Measurements from ENCODE around the gene TLL2.
A peak's percentile ranks its signal among the peaks of the same experiment; 100 is the strongest.
"Not testable (repeated sequence)": the region's sequence is repeated elsewhere in the genome, so short reads cannot be mapped to it uniquely, and the experiment has no call there.

Gene TLL2
- total RNA-seq, result 0.05 to 0.13 reads per million in 2 donors

DNA sequence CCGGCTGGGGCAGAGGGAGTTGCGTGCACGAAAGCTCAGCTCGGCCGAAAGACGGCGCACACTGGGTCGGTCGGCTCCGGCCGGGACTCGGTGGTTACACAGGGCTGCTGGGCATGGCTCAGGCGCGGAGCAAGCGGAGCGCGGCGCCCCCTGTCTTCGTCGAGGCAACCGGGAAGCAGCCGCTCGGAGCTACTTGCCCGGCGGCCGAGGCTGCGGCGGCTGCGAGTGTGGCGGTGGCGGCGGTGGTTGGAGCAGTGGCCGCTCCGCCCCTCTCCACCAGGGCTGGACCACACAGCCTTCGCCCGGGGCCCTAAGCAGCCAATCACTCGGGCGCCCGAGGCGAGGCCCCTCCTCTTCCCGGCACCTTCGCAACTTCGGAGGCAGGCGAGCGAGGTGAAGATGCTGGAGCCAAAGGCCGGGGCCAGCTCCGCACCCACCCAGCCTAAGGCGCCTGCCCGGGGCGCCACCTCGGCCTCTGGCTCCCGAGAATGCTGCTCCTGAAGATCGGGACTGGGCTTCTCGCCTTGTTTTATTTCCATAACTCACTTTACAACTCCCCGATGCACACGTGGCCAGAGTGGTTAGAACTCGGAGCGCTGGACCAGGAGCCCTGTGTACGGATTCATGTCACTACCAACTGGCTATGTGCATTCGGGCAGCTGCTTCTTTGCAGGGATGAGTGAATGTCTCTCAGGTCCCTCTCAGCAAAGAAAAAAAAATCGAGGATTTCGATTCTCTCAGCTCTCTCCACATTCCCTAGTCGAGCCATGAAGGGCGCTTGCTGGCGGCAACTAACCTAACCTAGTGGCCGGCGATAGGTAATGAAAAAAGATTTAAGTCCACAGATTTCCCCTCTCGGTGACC, at the start of gene TLL2:
TLL2 (minus strand) TSS at position 229 of the 864 bp plus-strand sequence. CDS start 241 bp downstream, outside the sequence.
- peak; percentile 49 for DNase-seq

DNA sequence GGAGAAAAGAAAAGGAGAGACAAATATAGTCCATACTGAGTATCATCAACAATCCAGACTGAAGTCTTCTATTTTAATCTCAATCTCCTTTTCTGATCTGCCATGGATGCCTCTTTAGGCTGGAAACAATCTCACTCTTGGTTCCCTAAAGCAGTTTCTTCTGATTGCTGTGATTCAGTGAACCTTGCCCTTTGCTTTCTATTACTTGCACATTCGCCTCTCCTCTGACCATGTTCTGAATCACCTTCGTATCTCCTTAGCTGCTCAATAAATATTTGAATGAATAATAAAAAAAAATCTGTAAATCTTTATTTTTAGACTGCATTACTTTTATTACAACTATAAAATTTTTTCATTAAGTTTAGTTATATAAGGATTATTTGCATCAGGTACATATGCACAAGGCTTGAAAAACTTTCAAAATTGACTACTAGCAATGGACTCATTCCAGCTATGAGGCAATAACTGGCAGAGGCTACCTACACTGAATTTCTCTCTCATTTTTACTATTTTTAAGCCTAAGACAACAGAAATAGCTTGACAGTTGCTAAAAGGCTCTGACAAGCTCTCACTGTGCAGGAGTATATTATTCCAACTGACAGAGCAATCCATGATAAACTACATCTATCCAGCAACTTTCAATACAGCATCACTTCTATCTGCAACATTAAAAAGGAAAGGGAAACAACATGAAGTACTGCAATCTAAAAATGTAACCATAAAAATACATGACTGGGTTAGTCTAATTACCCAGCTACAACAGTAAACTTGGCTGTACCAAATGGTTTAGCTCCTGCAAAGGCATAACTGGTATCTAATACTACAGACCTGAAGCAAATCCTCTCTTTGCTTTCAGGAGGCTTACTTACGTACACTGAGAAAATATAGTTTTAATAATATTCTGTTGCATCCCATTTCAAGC, 47.5 kb upstream of the TLL2 start:
- no peak for DNase-seq

DNA sequence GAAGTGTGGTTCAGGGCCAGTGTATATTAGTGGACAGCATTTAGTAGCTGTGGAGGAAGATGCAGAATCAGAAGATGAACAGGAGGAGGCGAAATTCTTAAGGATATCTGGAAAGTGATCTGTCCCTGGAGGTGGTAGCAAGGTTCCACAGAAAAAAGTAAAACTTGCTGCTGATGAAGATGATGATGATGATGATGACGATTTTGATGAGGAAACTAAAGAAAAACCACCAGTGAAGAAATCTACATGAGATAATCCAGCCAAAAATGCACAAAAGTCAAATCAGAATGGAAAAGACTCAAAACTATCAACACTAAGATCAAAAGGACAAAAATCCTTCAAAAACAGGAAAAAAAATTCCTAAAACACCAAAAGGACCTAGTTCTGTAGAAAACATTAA, 46.8 kb upstream of the TLL2 start:
- no peak for DNase-seq

DNA sequence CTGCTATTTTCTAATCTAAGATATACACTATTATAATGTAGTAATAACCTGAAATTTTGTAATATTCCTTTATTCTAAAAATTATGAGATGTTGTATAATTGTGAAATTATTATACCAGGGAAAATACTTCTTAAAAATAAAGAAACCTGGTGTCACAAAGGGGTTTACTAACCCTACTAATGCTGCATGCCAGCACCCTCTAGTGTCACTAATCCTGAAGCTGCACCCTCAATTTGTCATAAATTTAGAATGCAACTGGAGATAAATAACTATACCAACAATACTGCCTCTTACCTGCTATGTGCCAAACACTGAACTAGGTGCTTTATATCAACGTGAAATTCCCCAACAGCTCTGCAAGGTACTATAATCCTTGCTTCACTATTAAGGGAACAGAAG, 42.3 kb upstream of the TLL2 start:
- no peak for DNase-seq

DNA sequence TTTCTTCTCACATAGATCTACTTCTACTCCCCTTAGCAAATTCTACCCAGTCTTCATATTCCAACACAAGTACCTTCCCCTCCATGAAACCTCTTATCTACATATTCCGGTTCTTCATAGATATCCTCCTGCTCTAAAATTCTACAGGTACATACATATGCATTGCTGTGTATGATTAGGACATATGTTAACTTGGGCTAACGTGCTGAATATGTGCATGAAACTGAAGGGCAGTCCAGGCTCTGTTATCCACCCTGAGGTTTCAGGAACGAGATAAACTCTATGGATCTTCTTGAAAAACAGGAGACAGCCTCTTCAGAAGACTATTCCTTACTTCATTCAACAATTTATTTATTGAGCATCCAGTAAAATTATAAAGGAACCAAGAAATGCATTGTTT, 41.6 kb upstream of the TLL2 start:
- DNase-seq, result no peak

DNA sequence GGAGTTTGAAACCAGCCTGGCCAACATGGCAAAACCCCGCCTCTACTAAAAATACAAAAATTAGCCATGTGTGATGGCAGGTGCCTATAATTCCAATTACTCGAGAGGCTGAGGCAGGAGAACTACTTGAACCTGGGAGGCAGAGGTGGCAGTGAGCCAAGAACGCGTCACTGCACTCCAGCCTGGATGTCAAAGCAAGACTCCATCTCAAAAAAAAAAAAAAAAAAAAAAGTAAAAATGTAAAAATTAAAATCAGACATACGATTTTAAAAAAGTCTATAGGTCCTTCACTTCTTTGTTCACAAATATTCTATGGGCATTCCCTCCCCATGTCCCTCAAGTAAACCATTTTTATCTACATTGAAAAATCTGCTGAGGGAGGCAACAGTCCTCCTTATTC, 34.9 kb upstream of the TLL2 start:
- DNase-seq, result no peak

DNA sequence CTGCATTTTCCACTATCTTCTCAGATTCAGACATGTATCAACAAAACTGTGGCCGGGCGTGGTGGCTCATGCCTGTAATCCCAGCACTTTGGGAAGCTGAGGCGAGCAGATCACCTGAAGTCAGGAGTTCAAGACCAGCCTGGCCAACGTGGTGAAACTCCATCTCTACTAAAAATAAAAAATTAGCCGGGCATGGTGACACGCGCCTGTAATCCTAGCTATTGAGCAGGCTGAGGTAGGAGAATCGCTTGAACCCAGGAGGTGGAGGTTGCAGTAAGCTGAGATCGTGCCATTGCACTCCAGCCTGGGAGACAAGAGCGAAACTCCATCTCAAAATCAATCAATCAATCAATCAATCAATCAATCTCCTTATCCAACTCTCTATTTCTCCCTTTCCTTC, 31.8 kb upstream of the TLL2 start:
- DNase-seq, result not testable (repeated sequence)

DNA sequence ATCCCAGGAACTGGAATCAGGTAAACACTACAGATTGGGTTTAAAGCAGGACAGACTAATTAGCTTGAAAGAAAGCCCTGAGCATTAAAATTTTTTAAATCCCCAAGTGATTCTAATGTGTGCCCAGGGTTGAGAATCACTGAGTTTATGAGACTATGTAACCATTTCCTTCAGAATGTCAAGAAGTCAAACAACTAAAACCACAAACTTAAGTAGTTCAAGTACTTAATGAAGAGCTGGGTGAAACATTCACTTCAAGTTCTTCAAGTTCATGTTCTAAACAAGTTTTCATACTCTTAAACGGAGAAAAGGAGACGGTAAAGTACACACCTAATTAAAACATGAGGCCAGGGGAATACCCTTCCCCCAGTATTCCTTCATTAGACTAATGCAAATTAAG, 28.2 kb upstream of the TLL2 start:
- no peak for DNase-seq

DNA sequence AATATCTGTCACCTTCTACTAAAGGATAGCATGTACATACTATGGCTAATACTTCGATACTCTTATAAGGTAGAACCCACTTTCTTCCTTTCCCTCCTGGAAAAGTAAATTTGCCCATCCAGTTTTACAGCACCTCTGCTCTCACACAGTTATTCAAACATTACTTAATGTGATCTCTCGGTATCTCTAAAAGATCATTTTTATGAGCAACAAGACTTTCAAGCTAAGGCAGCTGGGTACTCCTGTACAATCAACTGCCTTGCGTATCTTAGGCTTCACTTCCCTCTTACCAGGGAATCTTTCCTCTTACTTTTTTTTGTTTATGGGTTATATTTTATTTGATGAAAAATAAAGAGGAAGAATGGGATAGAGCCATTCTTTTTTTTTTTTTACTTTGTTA, 26.5 kb upstream of the TLL2 start:
- no peak for DNase-seq

DNA sequence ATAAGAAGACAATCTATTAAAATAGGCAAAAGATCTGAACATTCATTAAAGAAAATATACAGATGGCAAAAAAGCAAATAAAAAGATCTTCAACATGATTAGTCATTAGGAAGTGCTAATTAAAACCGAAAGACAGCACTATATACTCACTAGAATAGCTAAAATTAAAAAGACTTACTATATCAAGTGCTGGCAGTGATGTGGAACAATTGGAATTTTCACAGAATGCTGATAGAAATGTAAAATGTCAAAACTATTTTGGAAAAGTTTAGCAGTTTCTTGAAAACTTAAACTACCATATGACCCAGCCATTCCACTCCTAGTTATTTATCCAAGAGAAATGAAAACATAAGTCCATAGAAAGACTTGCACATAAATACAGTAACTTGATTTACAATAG, 25.0 kb upstream of the TLL2 start:
- no peak for DNase-seq

DNA sequence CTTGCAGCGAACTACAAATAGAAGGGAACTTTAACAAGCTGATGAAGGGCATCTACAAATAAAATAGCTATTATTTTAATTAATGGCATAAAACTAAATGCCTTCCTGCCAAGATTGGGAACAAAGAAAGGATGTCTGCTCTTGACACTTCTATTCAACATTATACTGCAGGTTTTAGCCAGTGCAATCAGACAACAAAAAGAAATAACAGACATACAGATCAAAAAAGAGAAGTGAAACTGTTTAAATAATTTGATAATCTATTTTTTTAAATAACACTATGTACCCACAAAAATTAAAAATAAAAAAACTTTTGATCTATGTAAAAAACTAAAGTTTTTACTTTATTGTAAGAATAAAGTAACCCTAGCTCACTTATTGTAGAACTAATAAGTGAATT, 22.4 kb upstream of the TLL2 start:
- no peak for DNase-seq

DNA sequence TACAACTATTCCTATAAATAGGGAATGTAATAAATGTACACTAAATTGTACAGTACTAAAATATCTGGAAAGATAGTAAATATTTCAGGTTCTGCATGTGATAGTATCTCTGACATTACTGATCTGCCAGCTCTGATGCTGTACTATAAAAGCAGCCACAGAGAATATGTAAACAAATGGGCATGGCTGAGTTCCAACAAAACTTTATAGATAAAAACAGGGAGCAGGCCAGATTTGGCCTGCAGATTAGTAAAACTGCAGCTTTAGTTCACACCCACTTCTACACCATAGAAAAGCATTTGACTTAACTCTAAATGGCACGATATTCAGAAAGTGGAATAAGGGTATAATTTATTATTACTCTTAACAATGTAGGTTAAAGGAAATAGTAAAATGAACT, 18.8 kb upstream of the TLL2 start:
- no peak for DNase-seq

DNA sequence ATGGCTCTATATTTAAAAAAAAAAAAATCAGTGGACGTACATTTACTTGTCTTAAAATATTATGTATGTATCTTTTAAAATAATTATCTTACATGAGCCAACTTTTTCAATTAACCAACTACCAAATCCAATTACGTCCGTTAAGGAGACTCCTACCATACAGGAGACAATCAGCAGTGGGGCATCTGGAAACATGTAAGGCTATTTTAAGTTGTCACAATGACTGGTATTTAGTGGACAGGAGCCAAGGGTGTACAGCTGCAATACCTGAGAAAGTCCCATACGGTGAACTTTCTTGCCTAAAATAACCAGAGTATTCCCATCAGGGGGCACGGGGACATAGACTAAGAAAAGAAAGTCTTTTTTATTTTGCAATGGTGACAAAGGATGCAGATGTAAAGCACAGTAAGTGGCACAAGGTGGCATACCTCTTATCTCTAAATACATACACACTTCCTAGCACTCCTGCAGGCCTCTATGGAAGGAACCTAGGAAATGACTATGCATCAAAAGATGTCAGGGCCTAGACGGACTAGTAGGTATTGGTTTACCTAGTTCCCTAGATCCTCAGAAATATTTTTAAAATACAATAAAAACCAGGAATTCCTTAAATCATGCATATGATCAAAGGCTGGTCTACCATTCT, 16.0 kb upstream of the TLL2 start:
- DNase-seq, result no peak

DNA sequence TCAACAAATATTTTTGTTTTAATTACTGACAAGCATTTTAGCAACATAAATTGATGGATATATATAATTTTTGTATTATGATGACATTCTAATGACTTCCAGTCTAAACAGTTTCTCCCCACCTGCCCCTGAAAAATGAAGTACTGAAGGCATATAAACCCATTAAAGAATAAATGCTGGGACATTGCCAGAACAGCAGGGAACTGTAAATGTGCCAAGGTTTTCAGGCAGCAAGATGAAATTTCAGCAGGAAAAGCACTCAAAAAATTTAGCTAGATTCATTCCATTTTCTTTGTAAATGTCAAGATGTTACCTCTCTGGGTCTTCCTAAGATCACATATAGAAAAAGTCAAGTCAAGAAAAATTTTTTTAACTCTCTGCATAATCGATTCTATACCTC, 11.0 kb upstream of the TLL2 start:
- no peak for DNase-seq

DNA sequence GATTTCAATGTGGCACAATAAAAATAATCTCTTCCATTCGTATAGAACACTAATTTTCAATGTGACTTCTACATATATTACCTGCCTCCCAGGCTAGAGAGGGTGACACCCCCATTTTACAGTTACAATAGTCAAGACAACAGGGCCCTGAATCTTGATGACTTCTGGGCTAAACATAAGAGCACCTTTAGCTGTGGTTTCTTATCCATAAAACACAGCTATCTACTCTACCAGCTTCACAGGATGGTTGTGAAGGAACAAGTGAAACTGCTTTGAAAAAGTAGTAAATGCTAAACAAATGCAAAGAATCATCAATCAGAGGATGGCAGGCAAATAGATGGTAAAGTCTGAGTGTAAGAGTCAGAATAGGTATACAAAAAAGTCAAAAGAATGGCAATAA, 3.6 kb upstream of the TLL2 start:
- no peak for DNase-seq

DNA sequence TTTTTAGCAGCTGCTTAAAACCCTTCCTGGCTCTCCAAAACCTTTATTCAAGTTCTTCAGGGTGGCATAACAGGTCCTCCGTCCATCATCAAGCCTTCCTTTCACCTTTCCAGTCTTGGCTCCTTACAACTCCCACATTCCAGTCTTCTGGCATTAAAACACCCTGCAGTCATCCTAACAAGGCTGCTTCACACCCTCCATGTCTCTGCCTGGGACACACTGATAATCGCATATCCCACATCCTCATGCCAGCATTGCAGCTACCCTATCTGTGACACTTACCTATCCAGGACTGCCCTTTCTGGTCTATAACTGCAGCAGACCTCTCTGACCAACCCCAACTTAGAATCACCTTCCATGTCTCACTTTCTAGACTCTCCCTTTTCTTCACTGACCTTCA, 2.6 kb upstream of the TLL2 start:
- DNase-seq, result no peak

DNA sequence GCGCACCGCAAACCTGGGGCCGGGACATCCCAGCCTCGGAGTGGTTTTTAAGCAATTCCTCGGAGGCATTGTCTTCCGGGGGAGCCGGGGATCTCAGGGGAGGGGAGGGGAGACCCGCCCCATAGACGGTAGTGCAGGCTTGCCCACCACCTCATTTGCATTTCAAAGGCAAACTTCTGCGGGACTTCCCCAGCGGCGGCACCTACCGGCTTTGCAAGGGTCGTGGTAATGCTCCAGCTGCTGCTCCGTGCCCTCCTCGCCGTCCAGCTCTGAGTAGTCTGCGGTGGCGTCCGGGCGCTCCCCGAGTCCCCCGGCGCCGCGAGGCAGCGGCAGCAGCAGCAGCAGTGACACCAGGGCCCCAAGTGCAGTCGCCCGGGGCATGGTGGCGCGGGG, 425 bp downstream of the TLL2 start:
- DNase-seq, result peak; percentile 44

DNA sequence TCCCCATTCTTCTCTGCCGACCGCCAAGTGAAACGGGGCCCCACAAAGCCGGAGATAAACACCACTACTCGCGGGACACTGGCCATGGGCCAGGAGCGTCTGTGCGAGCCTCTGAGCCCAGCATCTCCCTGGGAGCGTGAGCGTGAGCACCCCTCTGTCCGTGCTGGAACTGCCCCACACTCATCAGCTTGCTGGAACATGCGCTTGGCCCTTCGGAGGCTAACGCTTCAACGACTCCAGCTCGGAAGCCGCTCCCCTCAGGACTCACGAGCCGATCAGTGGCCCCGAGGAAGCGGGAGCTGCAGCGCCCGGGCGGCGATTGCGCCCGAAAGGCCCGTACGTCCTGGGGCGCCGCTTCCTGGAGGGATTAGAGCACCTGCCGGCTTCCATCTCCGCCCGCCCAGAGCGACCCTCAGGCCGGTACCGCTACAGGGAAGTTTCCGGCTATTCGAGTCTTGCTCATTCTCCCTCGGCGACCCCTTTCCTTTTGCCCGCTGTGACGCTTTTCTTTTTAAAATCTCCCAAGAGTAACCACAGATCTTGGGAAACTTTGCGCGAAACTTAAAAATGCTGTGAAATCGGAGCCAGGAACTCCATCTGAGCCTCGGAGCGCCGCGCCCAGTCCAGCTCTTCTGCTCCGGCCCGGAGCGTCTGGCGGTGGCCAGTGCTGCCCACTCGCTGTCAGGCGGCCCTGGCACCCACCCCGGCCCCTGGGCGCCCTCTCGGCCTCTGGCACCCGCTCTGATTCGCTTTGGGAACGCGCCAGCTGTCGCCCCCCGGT, 1.0 kb downstream of the TLL2 start:
- DNase-seq, result no peak

DNA sequence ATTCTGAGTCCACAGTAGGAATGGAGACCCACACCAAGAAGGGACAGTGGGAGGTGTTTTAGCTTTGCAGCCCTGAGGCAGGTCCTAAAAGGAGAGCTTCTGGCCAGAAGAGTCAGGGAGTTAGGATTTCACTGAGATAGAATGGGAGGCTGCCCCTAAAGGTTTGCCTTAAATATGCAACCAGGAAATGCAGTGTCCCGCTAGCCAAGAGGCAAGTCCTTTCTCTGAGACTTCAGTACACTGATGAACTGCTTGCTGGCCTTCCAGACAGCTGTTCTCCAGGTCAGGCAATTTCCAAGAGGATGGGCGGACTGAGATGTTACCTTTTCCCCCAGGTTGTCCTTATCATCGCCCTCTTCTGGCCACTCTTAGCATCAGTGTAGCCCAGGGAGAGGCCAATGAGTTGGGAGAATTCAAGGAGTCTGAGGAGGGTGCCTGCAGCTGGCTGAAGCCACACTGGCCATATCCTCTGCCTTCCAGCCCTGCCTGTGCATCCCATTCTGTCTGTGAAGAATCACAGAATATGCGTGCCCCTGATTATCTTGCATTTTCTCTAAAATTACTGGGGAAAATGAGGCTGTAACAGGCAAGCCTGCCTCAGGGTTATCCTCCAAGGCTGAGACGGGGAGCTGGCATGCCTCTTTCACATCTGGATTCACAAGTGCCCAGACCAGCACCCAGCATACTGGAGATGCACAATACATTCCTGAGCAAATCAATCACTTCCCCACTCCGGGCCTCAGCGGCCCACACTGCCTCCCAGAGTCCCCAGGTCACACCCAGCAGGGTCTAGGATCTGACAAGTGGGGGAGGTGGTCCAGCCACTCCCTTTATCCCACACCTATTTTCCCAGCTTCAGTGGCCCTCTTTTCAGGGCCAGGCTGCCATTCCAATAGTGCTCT, 2.4 kb downstream of the TLL2 start:
- DNase-seq, result no peak

DNA sequence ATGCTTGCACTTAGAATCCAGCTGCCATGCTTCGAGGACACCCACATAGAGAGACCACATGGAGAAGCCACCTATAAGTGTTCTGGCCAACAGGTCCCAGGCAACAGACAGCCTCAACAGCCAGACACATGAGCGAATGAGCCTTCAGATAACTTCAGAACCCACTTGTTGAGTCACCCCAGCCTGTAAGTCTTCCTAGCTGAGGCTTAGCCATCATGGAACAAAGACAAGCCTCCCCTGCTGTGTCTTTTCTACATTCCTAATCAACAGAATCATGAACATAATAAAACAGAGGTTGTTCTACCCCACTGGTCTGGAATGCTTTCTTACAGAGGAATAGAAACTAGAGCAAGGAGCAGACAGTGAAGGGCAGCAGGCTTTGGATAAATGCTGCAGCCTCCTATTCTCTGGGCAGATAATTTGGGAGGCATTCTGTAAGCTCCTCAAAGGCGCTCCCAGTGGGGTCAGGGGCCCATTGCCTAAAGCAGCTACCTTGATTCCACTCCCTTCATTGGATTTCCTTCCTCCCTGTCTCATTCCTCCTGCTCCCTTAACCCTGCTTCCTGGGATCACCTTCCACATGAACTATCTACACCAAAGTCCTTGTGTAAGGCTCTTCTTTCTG, 4.6 kb downstream of the TLL2 start:
- no peak for DNase-seq

DNA sequence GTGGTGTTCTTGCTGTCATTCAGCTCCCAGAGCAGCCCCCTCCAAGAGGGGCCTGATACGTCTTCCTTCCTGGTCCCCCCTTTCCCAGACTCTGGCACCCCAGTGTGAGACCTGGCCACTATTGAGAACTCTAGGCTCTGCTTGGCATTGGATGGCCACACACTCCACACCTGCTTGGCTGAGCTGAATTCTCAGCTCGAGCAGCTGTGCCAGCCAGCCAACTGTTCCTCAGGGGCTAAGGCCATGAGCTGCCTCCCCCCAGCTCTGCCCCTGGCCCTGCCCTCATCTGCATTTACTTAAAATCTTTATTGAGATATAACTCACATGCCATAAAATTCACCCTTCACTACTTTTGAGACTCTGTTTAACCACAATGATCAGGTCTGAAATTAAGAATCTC, 6.7 kb downstream of the TLL2 start:
- no peak for DNase-seq

All from activated gamma-delta T cell (primary cell).